Bronchial epithelial cell (primary cell): ENCODE data around the gene NDC1. TPM values are rescaled to one million over a fixed set of nuclear protein-coding genes. Genes with fewer than 3 reads are reported as not detected.

ENCODE experiments used
- DNase-seq: peaks from one replicate; pipeline ENCODE4 v3.0.0-alpha.2; 2010; ENCODE audit warnings: low read depth
- FAIRE-seq: peaks from 2 replicates; lab custom pipeline; 2011; peaks lifted over from hg19 to GRCh38; lab: Jason Lieb, UNC
- H3K27me3 ChIP-seq: 2 replicates; pipeline ENCODE4 v1.5.1; 2011; ENCODE audit warnings: low read length; ENCODE audit not compliant: control insufficient read depth, insufficient read depth
- H3K36me3 ChIP-seq: 2 replicates; pipeline ENCODE4 v1.5.1; 2011; ENCODE audit warnings: low read length; ENCODE audit not compliant: control insufficient read depth, insufficient read depth
- H3K4me3 ChIP-seq: 2 replicates; pipeline ENCODE4 v1.5.1; 2011; ENCODE audit warnings: mild to moderate bottlenecking, low read depth, low read length, control low read depth
- total RNA-seq: library from RNA; depleted of rRNA; stranded (reverse); fragments of >200 nt; gene quantifications from 2 replicates; pipeline ENCODE4 v1.2.1, GENCODE V29; 2014
- TF ChIP-seq, protein P1 (sequence below): IDR thresholded peaks from 2 replicates; pipeline ENCODE4 v1.5.1; 2011; ENCODE audit warnings: mild to moderate bottlenecking, moderate library complexity, low read length, control low read depth, inconsistent platforms; ENCODE audit not compliant: insufficient read depth, severe bottlenecking

The NDC1 gene
- total RNA-seq, 1 donor from 2014 or later = 16.1 TPM

DNA sequence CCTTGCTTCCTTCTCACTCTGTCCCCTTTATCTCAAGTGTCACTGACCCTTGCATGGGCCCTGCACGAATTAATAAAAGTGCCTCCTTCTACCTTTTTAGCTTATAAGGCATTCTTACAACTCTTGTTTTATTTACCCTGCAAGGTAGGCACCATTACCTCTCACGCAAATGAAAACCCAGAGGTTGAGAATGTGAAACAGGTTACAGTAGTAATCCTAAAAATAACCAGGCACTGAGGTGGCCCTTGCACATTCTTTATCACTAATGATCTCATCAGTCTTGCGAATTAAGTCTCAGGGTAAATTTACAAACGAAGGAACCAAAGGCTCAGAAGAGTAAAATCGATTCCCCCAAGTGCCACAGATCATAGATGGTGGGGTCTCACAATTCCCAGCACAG is 102.8 kb downstream of the NDC1 start:
- TF ChIP-seq, protein P1, sequence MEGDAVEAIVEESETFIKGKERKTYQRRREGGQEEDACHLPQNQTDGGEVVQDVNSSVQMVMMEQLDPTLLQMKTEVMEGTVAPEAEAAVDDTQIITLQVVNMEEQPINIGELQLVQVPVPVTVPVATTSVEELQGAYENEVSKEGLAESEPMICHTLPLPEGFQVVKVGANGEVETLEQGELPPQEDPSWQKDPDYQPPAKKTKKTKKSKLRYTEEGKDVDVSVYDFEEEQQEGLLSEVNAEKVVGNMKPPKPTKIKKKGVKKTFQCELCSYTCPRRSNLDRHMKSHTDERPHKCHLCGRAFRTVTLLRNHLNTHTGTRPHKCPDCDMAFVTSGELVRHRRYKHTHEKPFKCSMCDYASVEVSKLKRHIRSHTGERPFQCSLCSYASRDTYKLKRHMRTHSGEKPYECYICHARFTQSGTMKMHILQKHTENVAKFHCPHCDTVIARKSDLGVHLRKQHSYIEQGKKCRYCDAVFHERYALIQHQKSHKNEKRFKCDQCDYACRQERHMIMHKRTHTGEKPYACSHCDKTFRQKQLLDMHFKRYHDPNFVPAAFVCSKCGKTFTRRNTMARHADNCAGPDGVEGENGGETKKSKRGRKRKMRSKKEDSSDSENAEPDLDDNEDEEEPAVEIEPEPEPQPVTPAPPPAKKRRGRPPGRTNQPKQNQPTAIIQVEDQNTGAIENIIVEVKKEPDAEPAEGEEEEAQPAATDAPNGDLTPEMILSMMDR = no peak
- FAIRE-seq = no peak
- no peak overlapping the region for H3K4me3 ChIP-seq
- peaks cover 18% of the 10 kb centered on the region for H3K27me3 ChIP-seq
- DNase-seq = no peak
- H3K36me3 ChIP-seq = no peaks in the 10 kb centered on the region

DNA sequence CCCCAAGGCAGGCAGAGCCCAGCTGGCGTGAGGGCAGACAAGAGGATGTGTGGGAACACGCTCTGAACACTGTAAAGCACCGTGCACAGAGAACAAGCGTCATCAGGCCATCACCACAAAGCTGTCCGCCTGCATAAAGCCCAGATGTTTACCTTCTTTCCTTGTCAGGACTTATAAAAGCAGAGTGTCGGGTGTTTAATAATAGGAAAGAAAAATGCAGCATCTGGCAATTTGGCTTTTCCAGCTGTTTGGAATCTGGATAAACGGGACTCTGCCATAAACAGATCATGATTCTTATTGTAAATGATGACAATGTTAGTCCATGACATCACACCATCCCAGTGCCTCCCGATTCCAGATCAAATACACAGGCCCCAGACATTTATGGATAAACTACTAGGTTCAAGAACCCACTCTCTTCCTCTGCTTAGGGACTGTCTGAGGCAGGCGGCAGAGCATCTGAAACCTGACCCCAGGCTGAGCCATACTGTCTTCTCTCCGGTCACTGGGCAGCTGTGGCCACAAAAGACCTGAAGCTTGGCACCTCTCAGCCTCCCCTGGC is 103.4 kb downstream of the NDC1 start:
- TF ChIP-seq, protein P1 = no peak
- peaks cover 16% of the 10 kb centered on the region for H3K27me3 ChIP-seq
- FAIRE-seq (no peak), DNase-seq (peak; percentile 29)
- H3K36me3 ChIP-seq = no peaks in the 10 kb centered on the region
- no peak overlapping the region for H3K4me3 ChIP-seq

DNA sequence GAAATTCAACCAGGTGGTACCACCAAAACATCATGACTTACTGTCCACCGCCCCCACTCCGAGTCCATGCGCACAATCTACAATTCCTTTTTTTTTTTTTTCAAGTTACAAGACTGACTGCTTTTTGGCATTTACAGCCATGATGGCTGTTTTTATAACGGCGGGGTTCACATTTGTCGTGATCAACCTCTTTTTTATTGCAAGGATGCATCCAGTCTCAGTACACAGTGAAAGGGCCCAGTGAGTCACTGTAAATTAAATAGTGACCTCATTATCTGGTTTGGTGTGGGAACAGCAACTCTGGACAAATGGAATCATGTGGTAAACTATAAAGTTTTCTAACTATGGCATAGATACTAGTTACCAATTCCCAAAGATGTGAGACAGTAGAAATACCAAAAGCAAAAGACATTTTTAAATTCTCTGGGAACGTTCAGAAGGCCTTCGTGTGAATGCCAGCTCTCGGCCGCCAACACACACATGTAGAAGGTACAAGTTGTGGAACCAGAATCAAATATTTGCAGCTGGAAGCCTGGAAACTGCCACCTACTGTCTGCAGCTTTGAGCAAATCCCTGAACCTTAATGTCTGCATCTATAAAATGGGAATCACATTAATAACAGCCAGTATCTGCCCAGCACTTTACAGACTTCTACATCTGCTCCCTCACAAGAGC is 104.0 kb downstream of the NDC1 start:
- H3K27me3 ChIP-seq = peaks cover 15% of the 10 kb centered on the region
- no peak overlapping the region for H3K4me3 ChIP-seq
- DNase-seq (peak; percentile 15), FAIRE-seq (no peak)
- H3K36me3 ChIP-seq = no peaks in the 10 kb centered on the region
- TF ChIP-seq, protein P1 = no peak

DNA sequence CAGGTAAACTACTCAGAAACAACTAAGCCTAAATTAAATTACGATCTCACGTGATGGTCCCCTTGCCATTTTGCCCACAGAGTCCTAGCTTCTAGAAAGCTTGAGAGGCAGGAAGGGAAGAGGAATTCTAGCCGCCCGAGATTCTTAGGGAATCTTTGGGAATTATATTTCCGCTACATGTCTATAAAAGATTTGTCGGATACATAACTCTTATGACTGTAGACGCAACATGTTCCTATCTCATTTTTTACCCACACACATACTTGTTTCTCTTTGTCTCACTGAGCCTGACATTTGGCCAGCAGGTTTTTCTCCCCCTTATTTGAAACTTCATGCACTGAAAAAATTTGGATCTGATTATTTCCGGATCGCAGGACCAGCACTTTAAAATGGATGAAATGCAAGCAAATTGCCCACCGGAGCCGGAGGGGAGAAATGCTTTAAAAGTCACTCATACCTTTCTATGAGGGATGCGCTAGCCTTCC is 104.6 kb downstream of the NDC1 start:
- FAIRE-seq = no peak
- Histone ChIP-seq H3K36me3 (no peaks in the 10 kb centered on the region), H3K27me3 (peaks cover 11% of the 10 kb centered on the region), H3K4me3 (no peak overlapping the region)
- TF ChIP-seq, protein P1 = no peak
- no peak for DNase-seq

DNA sequence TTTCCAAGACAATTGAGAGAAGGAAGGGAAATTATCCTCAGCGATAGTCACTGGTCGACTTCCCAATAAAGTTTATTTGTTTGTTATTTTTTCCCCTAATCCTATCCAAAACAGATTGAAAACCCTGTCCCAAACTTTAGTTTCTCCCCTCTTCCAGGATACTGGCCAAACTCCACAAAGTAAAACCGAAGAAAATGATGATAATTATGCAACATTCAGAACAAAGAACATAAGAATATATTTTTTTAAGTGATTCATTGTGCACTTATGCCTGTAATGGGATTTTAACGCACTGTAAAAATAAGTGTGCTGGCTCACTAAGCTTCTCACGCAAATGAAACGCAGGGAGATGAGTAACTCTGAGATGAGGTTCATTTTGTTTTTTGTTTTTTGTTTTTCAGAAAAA is 105.2 kb downstream of the NDC1 start:
- DNase-seq (no peak), FAIRE-seq (no peak)
- Histone ChIP-seq H3K36me3 (no peaks in the 10 kb centered on the region), H3K27me3 (peaks cover 6% of the 10 kb centered on the region), H3K4me3 (no peak overlapping the region)
- TF ChIP-seq, protein P1 = no peak
